Fibroblast of villous mesenchyme (primary cell): ENCODE measurements around the gene LPCAT1. TPM values are rescaled to one million over a fixed set of nuclear protein-coding genes. Genes with fewer than 3 reads are reported as not detected.

Experiments used
- DNase-seq: peaks from one replicate; pipeline ENCODE4 v3.0.0-alpha.2; 2010; ENCODE audit warnings: low read depth
- H3K4me3 ChIP-seq: 2 replicates; pipeline ENCODE4 v1.5.1; 2011; ENCODE audit warnings: low read depth, mild to moderate bottlenecking, low read length
- total RNA-seq: library from RNA; depleted of rRNA; stranded (reverse); fragments of >200 nt; gene quantifications from 2 replicates; pipeline ENCODE4 v1.2.3, GENCODE V29; 2012
- TF ChIP-seq, protein P1 (sequence below): IDR thresholded peaks from 2 replicates; pipeline ENCODE4 v1.5.1; 2012; ENCODE audit warnings: low read depth, mild to moderate bottlenecking, low read length; ENCODE audit not compliant: insufficient read depth

LPCAT1 gene
- total RNA-seq, 1 donor, result 57.4 TPM

DNA sequence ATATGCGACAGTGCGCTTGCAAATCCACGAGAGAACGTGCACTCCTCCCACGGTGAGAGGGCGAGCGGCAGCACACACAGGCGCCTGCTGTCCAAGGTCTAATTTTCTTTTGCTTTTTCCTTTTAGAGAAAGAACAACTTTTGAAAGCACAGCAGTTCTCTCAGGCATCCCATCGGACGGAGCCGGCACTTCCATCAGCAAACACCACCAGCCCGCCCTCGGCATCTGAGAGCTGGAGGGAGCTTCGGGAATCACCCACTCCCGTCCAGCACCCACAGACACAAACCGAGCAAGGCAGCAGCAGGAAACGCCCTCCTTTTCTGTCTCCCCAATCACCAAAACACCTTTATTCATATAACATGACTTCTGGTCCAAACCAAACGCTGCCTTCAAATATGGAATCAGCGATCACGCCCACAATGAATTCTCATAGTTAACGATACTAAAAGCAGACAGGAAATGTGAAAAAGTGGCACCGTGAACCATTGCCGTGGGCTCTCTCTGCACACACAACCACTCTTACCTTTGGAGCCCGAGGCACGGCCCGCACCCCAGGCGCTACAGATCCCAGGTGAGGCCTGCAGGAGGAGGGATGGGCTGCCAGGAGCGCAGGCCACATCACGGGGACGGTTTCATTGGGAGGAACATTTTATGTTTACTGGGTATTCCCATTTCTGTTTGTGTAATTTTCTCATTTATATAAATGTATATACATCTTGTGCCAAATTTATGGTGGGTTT, 14.2 kb downstream of the LPCAT1 start:
- DNase-seq, result no peak
- no peak overlapping the region for H3K4me3 ChIP-seq
- TF ChIP-seq, protein P1, sequence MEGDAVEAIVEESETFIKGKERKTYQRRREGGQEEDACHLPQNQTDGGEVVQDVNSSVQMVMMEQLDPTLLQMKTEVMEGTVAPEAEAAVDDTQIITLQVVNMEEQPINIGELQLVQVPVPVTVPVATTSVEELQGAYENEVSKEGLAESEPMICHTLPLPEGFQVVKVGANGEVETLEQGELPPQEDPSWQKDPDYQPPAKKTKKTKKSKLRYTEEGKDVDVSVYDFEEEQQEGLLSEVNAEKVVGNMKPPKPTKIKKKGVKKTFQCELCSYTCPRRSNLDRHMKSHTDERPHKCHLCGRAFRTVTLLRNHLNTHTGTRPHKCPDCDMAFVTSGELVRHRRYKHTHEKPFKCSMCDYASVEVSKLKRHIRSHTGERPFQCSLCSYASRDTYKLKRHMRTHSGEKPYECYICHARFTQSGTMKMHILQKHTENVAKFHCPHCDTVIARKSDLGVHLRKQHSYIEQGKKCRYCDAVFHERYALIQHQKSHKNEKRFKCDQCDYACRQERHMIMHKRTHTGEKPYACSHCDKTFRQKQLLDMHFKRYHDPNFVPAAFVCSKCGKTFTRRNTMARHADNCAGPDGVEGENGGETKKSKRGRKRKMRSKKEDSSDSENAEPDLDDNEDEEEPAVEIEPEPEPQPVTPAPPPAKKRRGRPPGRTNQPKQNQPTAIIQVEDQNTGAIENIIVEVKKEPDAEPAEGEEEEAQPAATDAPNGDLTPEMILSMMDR, result no peak

DNA sequence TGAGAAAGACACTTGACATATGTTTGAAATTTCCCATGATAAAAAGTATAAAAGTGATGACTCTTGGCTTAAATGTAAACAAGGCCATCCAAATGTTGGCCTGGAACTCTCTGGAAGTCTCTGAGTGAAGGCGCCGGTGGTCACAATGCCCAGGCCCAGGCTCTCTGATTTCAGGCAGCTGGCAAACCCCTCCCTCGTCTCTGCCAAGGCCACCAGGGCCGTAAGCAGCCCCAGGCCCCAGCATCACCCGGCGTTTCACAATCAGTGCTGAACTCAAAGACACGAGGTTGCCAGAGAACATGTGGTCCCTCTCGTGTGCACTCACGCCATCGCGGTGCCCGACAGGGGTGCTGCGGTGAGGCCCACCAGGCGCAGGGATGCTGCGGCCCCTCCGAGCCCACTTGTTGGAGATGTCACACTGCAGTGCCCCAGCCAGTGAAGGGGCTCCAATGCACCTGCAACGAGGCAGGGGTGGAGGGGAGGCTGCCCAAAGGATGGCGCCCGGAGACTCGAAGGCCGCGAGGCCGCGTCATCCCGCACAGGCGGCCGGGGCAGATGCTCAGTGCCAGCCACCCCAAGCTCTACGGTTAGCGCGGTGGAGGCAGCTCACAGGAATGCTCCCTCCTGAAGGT, 15.0 kb downstream of the LPCAT1 start:
- DNase-seq, result no peak

DNA sequence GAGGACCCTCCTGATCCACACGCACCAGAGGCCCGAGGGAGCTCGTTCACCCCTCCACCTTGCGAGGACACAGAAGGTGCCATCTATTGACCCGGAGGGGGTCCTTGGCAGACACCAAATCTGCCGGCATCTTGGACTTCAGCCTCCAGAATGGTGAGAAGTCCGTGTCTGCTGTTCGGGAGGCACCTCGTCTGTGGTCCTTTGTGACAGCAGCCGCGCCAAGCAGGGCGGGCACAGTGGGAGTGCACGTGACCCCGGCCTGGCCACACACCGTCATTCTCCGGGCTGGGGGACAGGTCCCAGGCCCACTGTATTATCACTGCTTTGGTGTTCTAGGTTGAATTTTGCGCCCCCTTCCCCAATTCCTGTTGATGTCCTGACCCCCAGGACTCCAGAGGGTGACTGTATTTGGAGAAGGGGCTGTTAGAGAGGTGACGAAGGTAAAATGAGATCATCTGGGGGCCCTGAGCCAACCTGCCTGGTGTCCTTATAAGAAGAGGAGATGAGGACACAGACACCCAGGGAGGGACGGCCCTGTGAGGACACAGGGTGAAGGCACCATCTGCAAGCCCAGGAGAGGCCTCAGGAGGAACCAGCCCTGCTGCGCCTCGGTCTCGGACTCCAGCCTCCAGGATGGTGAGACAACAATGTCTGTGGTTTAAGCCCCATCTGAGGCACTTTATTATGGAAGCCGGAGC, 15.7 kb downstream of the LPCAT1 start:
- DNase-seq, result no peak
- TF ChIP-seq, protein P1, result no peak
- no peak overlapping the region for H3K4me3 ChIP-seq

More for the DNA sequence above, 15.0 kb downstream of the LPCAT1 start:
- TF ChIP-seq, protein P1, result no peak
- no peak overlapping the region for H3K4me3 ChIP-seq

DNA sequence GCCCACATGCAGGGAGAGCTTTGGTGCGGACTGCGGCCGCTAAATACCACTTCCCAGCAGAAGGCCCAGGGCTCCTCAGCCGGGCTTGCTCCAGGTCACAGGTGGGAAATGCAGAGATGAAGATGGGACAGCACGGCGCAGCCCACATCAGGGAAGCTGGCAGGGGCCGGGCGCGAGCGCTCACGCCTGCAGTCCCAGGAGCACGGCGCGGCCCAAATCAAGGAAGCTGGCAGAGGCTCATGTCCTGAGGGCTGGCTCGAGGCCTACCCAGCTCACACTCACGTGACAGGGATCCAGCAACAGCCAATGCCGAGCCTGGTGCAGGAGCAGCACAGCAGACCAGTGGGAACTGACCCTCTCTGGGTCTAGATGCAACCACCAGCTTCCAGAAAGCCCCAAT, 16.3 kb downstream of the LPCAT1 start:
- TF ChIP-seq, protein P1, result no peak
- DNase-seq, result no peak
- no peak overlapping the region for H3K4me3 ChIP-seq

DNA sequence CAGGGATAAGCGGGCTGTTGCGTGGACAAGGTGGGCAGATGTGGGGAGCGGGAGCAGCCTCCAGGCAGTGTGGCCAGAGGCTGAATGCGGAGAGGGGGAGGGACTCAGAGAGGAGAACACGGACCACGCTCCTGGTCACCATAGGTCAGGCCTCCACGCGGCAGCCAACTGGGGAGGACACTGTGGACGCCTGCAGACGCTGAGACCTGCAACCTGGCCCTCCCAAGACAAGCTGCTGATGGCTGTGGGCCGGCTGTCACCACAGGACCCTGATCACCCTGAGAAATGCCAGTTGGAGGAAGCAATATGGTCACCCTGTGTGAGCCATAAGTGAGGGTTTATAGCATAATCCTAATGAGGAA, 16.8 kb downstream of the LPCAT1 start:
- TF ChIP-seq, protein P1, result no peak
- no peak overlapping the region for H3K4me3 ChIP-seq
- no peak for DNase-seq

GRCh38 chr5:1506242-1507013, 17.3 kb downstream of the LPCAT1 start:
- no peak for DNase-seq
- TF ChIP-seq, protein P1, result no peak
- no peak overlapping the region for H3K4me3 ChIP-seq
